Trophoblast cell (in vitro differentiated cells and primary cell): ENCODE data around the gene TAF1L.

Experiments
- DNase-seq, 2 donors: peaks; one replicate each; pipeline ENCODE4 v3.0.0-alpha.2; 2016
- H2AFZ ChIP-seq: 2 replicates; pipeline ENCODE4 v1.6.1; 2013; ENCODE audit warnings: low read length, moderate library complexity, mild to moderate bottlenecking; ENCODE audit not compliant: insufficient read depth, poor library complexity
- H2AK5ac ChIP-seq: 2 replicates; pipeline ENCODE4 v1.6.1; 2013; ENCODE audit warnings: mild to moderate bottlenecking, low read length
- H2BK120ac ChIP-seq: 2 replicates; pipeline ENCODE4 v1.6.1; 2013; ENCODE audit warnings: low read length, mild to moderate bottlenecking, moderate library complexity; ENCODE audit not compliant: insufficient read depth, poor library complexity
- H2BK12ac ChIP-seq: 2 replicates; pipeline ENCODE4 v1.6.1; 2013; ENCODE audit warnings: mild to moderate bottlenecking, low read length, moderate library complexity
- H2BK5ac ChIP-seq: 2 replicates; pipeline ENCODE4 v1.6.1; 2013; ENCODE audit warnings: low read length, low read depth, moderate library complexity, mild to moderate bottlenecking; ENCODE audit not compliant: poor library complexity
- H3K14ac ChIP-seq: 2 replicates; pipeline ENCODE4 v1.6.1; 2013; ENCODE audit warnings: mild to moderate bottlenecking, low read length
- H3K18ac ChIP-seq: 2 replicates; pipeline ENCODE4 v1.6.1; 2013; ENCODE audit warnings: mild to moderate bottlenecking, low read length
- H3K23ac ChIP-seq: 2 replicates; pipeline ENCODE4 v1.6.1; 2013; ENCODE audit warnings: low read length
- H3K27ac ChIP-seq: 2 replicates; pipeline ENCODE4 v1.5.1; 2013; ENCODE audit warnings: low read depth, mild to moderate bottlenecking, inconsistent platforms, low read length, moderate library complexity
- H3K27me3 ChIP-seq: 2 replicates; pipeline ENCODE4 v1.6.1; 2013; ENCODE audit warnings: inconsistent platforms, mild to moderate bottlenecking, low read length, moderate library complexity; ENCODE audit not compliant: insufficient read depth
- H3K36me3 ChIP-seq, 2 experiments: 1 replicate in 1 of 2; 2 replicates in 1 of 2; pipeline ENCODE4 v1.6.1; 2013; ENCODE audit warnings: low read length in 2 of 2, mild to moderate bottlenecking in 2 of 2, moderate library complexity in 1 of 2; ENCODE audit not compliant: insufficient read depth in 2 of 2, control insufficient read depth in 1 of 2
- H3K4ac ChIP-seq: 2 replicates; pipeline ENCODE4 v1.6.1; 2013; ENCODE audit warnings: low read depth, mild to moderate bottlenecking, low read length, moderate library complexity
- H3K4me1 ChIP-seq, 2 experiments: 1 replicate in 1 of 2; 2 replicates in 1 of 2; pipeline ENCODE4 v1.6.1; 2013; ENCODE audit warnings: low read length in 2 of 2, mild to moderate bottlenecking in 2 of 2, moderate library complexity in 1 of 2; ENCODE audit not compliant: insufficient read depth in 2 of 2, control insufficient read depth in 1 of 2
- H3K4me2 ChIP-seq: 2 replicates; pipeline ENCODE4 v1.6.1; 2013; ENCODE audit warnings: inconsistent platforms, mild to moderate bottlenecking, low read length, moderate library complexity
- H3K4me3 ChIP-seq: 2 replicates; pipeline ENCODE4 v1.5.1; 2013; ENCODE audit warnings: mild to moderate bottlenecking, low read depth, low read length, inconsistent platforms
- H3K79me1 ChIP-seq: one replicate; pipeline ENCODE4 v1.6.1; 2013; ENCODE audit warnings: low read length
- H3K79me2 ChIP-seq: 2 replicates; pipeline ENCODE4 v1.6.1; 2013; ENCODE audit warnings: low read length, mild to moderate bottlenecking; ENCODE audit not compliant: control insufficient read depth, insufficient read depth, poor library complexity
- H3K9ac ChIP-seq: 2 replicates; pipeline ENCODE4 v1.6.1; 2013; ENCODE audit warnings: mild to moderate bottlenecking, low read length
- H3K9me3 ChIP-seq: 2 replicates; pipeline ENCODE4 v1.6.1; 2013; ENCODE audit warnings: low read depth, mild to moderate bottlenecking, control low read depth, inconsistent platforms, low read length; ENCODE audit not compliant: insufficient read depth
- H4K12ac ChIP-seq: 2 replicates; pipeline ENCODE4 v1.6.1; 2013; ENCODE audit warnings: low read depth, mild to moderate bottlenecking, low read length, moderate library complexity
- H4K8ac ChIP-seq: 2 replicates; pipeline ENCODE4 v1.6.1; 2013; ENCODE audit warnings: low read depth, mild to moderate bottlenecking, low read length, moderate library complexity
- H4K91ac ChIP-seq: one replicate; pipeline ENCODE4 v1.6.1; 2013; ENCODE audit warnings: low read depth, mild to moderate bottlenecking, low read length, moderate library complexity
- WGBS: extraction: QIAGEN DNeasy Blood & Tissue Kit; methylation state at CpG from one replicate; pipeline ENCODE4 v1.1.7; 2013; ENCODE audit warnings: missing lambda C conversion rate; ENCODE audit not compliant: insufficient read length, insufficient coverage; ENCODE audit errors: extremely low coverage; 5-methylcytosine and 5-hydroxymethylcytosine counted together

TAF1L gene

GRCh38 chr9:32625320-32625719, 10.1 kb downstream of the TAF1L start:
- Histone ChIP-seq H2BK12ac (no peak overlapping the region), H4K8ac (no peak overlapping the region)
- WGBS, result no CpG with 5 or more reads among the region's 2 CpGs

GRCh38 chr9:32622948-32623347, 12.5 kb downstream of the TAF1L start:
- Histone ChIP-seq H4K91ac (no peak overlapping the region), H3K9ac (no peak overlapping the region), H3K27me3 (no peaks in the 10 kb centered on the region), H3K4me1 (no peaks in the 10 kb centered on the region), H3K18ac (no peak overlapping the region), H2BK12ac (no peak overlapping the region), H3K79me2 (no peaks in the 10 kb centered on the region), H2AFZ (no peak overlapping the region), H3K36me3 (no peaks in the 10 kb centered on the region), H3K9me3 (peaks cover 2% of the 10 kb centered on the region), H3K23ac (no peak overlapping the region), H3K14ac (no peak overlapping the region), H3K27ac (no peak overlapping the region), H2AK5ac (no peak overlapping the region), H4K8ac (no peak overlapping the region), H2BK5ac (no peak overlapping the region), H3K4ac (no peak overlapping the region), H2BK120ac (no peak overlapping the region), H3K4me2 (no peak overlapping the region), H4K12ac (no peak overlapping the region), H3K4me3 (no peak overlapping the region), H3K79me1 (no peaks in the 10 kb centered on the region)
- WGBS, result no CpG with 5 or more reads among the region's 1 CpG
- DNase-seq, result no peak

More at GRCh38 chr9:32625320-32625719, 10.1 kb downstream of the TAF1L start:
- Histone ChIP-seq H3K14ac (no peak overlapping the region), H2BK5ac (no peak overlapping the region), H3K4me3 (no peak overlapping the region), H3K4me2 (no peak overlapping the region), H4K91ac (no peak overlapping the region), H3K79me2 (no peaks in the 10 kb centered on the region), H3K27ac (no peak overlapping the region), H3K36me3 (no peaks in the 10 kb centered on the region), H3K9ac (no peak overlapping the region), H3K9me3 (peaks cover 2% of the 10 kb centered on the region), H2AK5ac (no peak overlapping the region), H4K12ac (no peak overlapping the region), H3K4ac (no peak overlapping the region), H3K23ac (no peak overlapping the region), H3K27me3 (no peaks in the 10 kb centered on the region), H2BK120ac (no peak overlapping the region), H3K18ac (no peak overlapping the region), H3K79me1 (no peaks in the 10 kb centered on the region), H3K4me1 (no peaks in the 10 kb centered on the region), H2AFZ (no peak overlapping the region)
- no peak for DNase-seq

GRCh38 chr9:32618261-32618660, 17.2 kb downstream of the TAF1L start:
- DNase-seq, result no peak
- WGBS, result no CpG with 5 or more reads among the region's 5 CpGs

GRCh38 chr9:32606811-32607210, 28.7 kb downstream of the TAF1L start:
- H3K4me3 ChIP-seq, result no peak overlapping the region
- no peak overlapping the region for H2BK120ac ChIP-seq
- no peaks in the 10 kb centered on the region for H3K36me3 ChIP-seq
- no peaks in the 10 kb centered on the region for H3K79me2 ChIP-seq
- WGBS, result no CpG with 5 or more reads among the region's 2 CpGs
- no peak overlapping the region for H3K23ac ChIP-seq
- no peak overlapping the region for H4K12ac ChIP-seq
- H4K8ac ChIP-seq, result no peak overlapping the region
- no peak overlapping the region for H3K4ac ChIP-seq
- H3K14ac ChIP-seq, result no peak overlapping the region
- no peak overlapping the region for H2BK12ac ChIP-seq
- no peaks in the 10 kb centered on the region for H3K27me3 ChIP-seq
- H3K79me1 ChIP-seq, result no peaks in the 10 kb centered on the region
- DNase-seq, result no peak
- H3K4me1 ChIP-seq, result no peaks in the 10 kb centered on the region
- H2BK5ac ChIP-seq, result no peak overlapping the region
- no peaks in the 10 kb centered on the region for H3K9me3 ChIP-seq
- no peak overlapping the region for H3K4me2 ChIP-seq
- no peak overlapping the region for H2AK5ac ChIP-seq
- H2AFZ ChIP-seq, result no peak overlapping the region
- no peak overlapping the region for H4K91ac ChIP-seq
- H3K27ac ChIP-seq, result no peak overlapping the region
- no peak overlapping the region for H3K9ac ChIP-seq
- no peak overlapping the region for H3K18ac ChIP-seq

More at GRCh38 chr9:32618261-32618660, 17.2 kb downstream of the TAF1L start:
- Histone ChIP-seq H3K4me3 (no peak overlapping the region), H3K14ac (no peak overlapping the region), H3K27ac (no peak overlapping the region), H3K4ac (no peak overlapping the region), H4K8ac (no peak overlapping the region), H3K36me3 (no peaks in the 10 kb centered on the region), H2AK5ac (no peak overlapping the region), H3K4me2 (no peak overlapping the region), H4K12ac (no peak overlapping the region), H3K9ac (no peak overlapping the region), H2BK12ac (no peak overlapping the region), H2BK5ac (no peak overlapping the region), H3K18ac (no peak overlapping the region), H3K79me1 (no peaks in the 10 kb centered on the region), H2BK120ac (no peak overlapping the region), H4K91ac (no peak overlapping the region), H3K27me3 (no peaks in the 10 kb centered on the region), H3K23ac (no peak overlapping the region), H3K4me1 (no peaks in the 10 kb centered on the region), H3K9me3 (peaks cover 2% of the 10 kb centered on the region), H2AFZ (no peak overlapping the region), H3K79me2 (no peaks in the 10 kb centered on the region)
